Loucy (cell line): ENCODE data around the gene CST5.
"Not testable (repeated sequence)": the region's sequence is repeated elsewhere in the genome, so short reads cannot be mapped to it uniquely, and the experiment has no call there.

Experiments
- H2AFZ ChIP-seq: fragments of 200-600 bp; sonication (generic); 2 replicates; pipeline ENCODE4 v1.6.0; 2016; ENCODE audit warnings: antibody characterized with exemption, mild to moderate bottlenecking, low read length, moderate library complexity
- H3F3A ChIP-seq: fragments of 200-600 bp; 2 replicates; pipeline ENCODE4 v1.6.0; 2016; ENCODE audit warnings: antibody characterized with exemption, low read depth, mild to moderate bottlenecking
- H3K27me3 ChIP-seq: fragments of 200-600 bp; sonication (generic); 2 replicates; pipeline ENCODE4 v1.6.1; 2014; ENCODE audit warnings: low read length, mild to moderate bottlenecking; ENCODE audit not compliant: insufficient read depth, poor library complexity, severe bottlenecking
- H3K36me3 ChIP-seq: fragments of 200-600 bp; sonication (generic); 2 replicates; pipeline ENCODE4 v1.6.1; 2016; ENCODE audit warnings: low read length; ENCODE audit not compliant: insufficient read depth
- H3K4me1 ChIP-seq: fragments of 200-600 bp; sonication (generic); 2 replicates; pipeline ENCODE4 v1.5.1; 2014; ENCODE audit warnings: low read length, mild to moderate bottlenecking; ENCODE audit not compliant: insufficient read depth, poor library complexity, severe bottlenecking
- H3K4me2 ChIP-seq: fragments of 200-600 bp; sonication (generic); 2 replicates; pipeline ENCODE4 v1.6.0; 2014; ENCODE audit warnings: antibody characterized with exemption, low read length, low read depth, mild to moderate bottlenecking; ENCODE audit not compliant: poor library complexity, severe bottlenecking
- H3K4me3 ChIP-seq: fragments of 200-600 bp; sonication (generic); 2 replicates; pipeline ENCODE4 v1.5.1; 2014; ENCODE audit warnings: low read length, mild to moderate bottlenecking, mixed read lengths; ENCODE audit not compliant: poor library complexity, severe bottlenecking
- H3K79me2 ChIP-seq: fragments of 200-600 bp; sonication (generic); 2 replicates; pipeline ENCODE4 v1.6.1; 2014; ENCODE audit warnings: low read length; ENCODE audit not compliant: insufficient read depth
- H3K9ac ChIP-seq: fragments of 200-600 bp; sonication (generic); 2 replicates; pipeline ENCODE4 v1.6.0; 2014; ENCODE audit warnings: mild to moderate bottlenecking, low read depth, low read length, moderate library complexity; ENCODE audit not compliant: poor library complexity, severe bottlenecking
- H3K9me2 ChIP-seq: fragments of 200-600 bp; sonication (generic); replicated peaks from 2 replicates; pipeline ENCODE4 v1.6.1; 2016; ENCODE audit warnings: low read depth, low read length, mixed read lengths
- H3K9me3 ChIP-seq: fragments of 200-600 bp; sonication (generic); 2 replicates; pipeline ENCODE4 v1.6.1; 2014; ENCODE audit warnings: mild to moderate bottlenecking, antibody characterized with exemption, low read length, low read depth; ENCODE audit not compliant: insufficient read depth
- H4K20me1 ChIP-seq: fragments of 200-600 bp; sonication (generic); 2 replicates; pipeline ENCODE4 v1.6.0; 2014; ENCODE audit warnings: antibody characterized with exemption, low read length, mild to moderate bottlenecking; ENCODE audit not compliant: insufficient read depth, poor library complexity, severe bottlenecking
- CTCF ChIP-seq: fragments of 200-600 bp; sonication (generic); conservative IDR thresholded peaks from 2 replicates; pipeline ENCODE4 v1.5.1; 2014; ENCODE audit warnings: mild to moderate bottlenecking, antibody characterized with exemption, low read length
- EZH2phosphoT487 ChIP-seq: fragments of 200-600 bp; IDR thresholded peaks from 2 replicates; pipeline ENCODE4 v1.6.1; 2018; ENCODE audit warnings: antibody characterized with exemption, mild to moderate bottlenecking, moderate library complexity, borderline replicate concordance

CST5 gene

GRCh38 chr20:23879811-23880374 is 345 bp upstream of the CST5 start:
- Histone ChIP-seq H3K9ac (no peak overlapping the region), H3K27me3 (no peaks in the 10 kb centered on the region), H2AFZ (no peak overlapping the region), H3K9me2 (no peaks in the 10 kb centered on the region), H3K36me3 (no peaks in the 10 kb centered on the region), H3K4me2 (no peak overlapping the region), H3K4me3 (no peak overlapping the region), H3F3A (no peaks in the 10 kb centered on the region), H3K9me3 (no peaks in the 10 kb centered on the region), H3K79me2 (no peaks in the 10 kb centered on the region), H3K4me1 (peaks cover 8% of the 10 kb centered on the region), H4K20me1 (no peaks in the 10 kb centered on the region)
- TF ChIP-seq CTCF (no peak), EZH2phosphoT487 (no peak)

- no peak overlapping the region for H3K9ac ChIP-seq
- H3K4me2 ChIP-seq, result no peak overlapping the region
- no peaks in the 10 kb centered on the region for H3K79me2 ChIP-seq
- H3K36me3 ChIP-seq, result no peaks in the 10 kb centered on the region
- TF ChIP-seq CTCF, result no peak
- TF ChIP-seq EZH2phosphoT487, result no peak
- H3K4me3 ChIP-seq, result no peak overlapping the region
- no peaks in the 10 kb centered on the region for H3K9me3 ChIP-seq
- H2AFZ ChIP-seq, result no peak overlapping the region
- H3K4me1 ChIP-seq, result peaks cover 19% of the 10 kb centered on the region
- no peaks in the 10 kb centered on the region for H3F3A ChIP-seq
- H4K20me1 ChIP-seq, result no peaks in the 10 kb centered on the region
- no peaks in the 10 kb centered on the region for H3K9me2 ChIP-seq
- no peaks in the 10 kb centered on the region for H3K27me3 ChIP-seq
Measured at GRCh38 chr20:23878787-23879186, 761 bp downstream of the CST5 start.

- H3K79me2 ChIP-seq, H3F3A ChIP-seq, H2AFZ ChIP-seq, H4K20me1 ChIP-seq, H3K4me3 ChIP-seq, H3K4me2 ChIP-seq, H3K9me2 ChIP-seq, H3K9ac ChIP-seq, H3K9me3 ChIP-seq, H3K36me3 ChIP-seq, H3K27me3 ChIP-seq: not testable (repeated sequence)
- H3K4me1 ChIP-seq, result peaks cover 24% of the 10 kb centered on the region
Measured at GRCh38 chr20:23878016-23878542, 1.5 kb downstream of the CST5 start.

GRCh38 chr20:23877524-23877923 is 2.0 kb downstream of the CST5 start:
- Histone ChIP-seq H3K9me2 (no peaks in the 10 kb centered on the region), H4K20me1 (no peaks in the 10 kb centered on the region), H3K27me3 (no peaks in the 10 kb centered on the region), H3K36me3 (no peaks in the 10 kb centered on the region), H3K9ac (no peak overlapping the region), H3F3A (no peaks in the 10 kb centered on the region), H3K9me3 (no peaks in the 10 kb centered on the region), H3K4me3 (no peak overlapping the region), H3K4me2 (no peak overlapping the region), H3K4me1 (peaks cover 30% of the 10 kb centered on the region), H2AFZ (no peak overlapping the region), H3K79me2 (no peaks in the 10 kb centered on the region)
- no peak for TF ChIP-seq CTCF
- no peak for TF ChIP-seq EZH2phosphoT487
